Lower leg skin (tissue), 3 donors: Measurements from ENCODE around the gene HMG20A.

Experiments used
- POLR2A ChIP-seq, 2 donors: fragments of 450-650 bp; IDR thresholded peaks; one replicate each; pipeline ENCODE4 v1.6.1; 2016 to 2017; ENCODE audit warnings: antibody characterized with exemption in 2 of 2, mild to moderate bottlenecking in 1 of 2, moderate library complexity in 1 of 2
- TF ChIP-seq, protein P1 (sequence below), 3 donors: fragments of 450-650 bp; IDR thresholded peaks; one replicate each; pipeline ENCODE4 v1.5.1; 2016; ENCODE audit warnings: antibody characterized with exemption in 3 of 3, mild to moderate bottlenecking in 3 of 3, moderate library complexity in 2 of 3

- TF ChIP-seq POLR2A (IDR thresholded peaks at IDR 0.05) = peak in 1 of 2 donors; percentile 34
- TF ChIP-seq, protein P1, sequence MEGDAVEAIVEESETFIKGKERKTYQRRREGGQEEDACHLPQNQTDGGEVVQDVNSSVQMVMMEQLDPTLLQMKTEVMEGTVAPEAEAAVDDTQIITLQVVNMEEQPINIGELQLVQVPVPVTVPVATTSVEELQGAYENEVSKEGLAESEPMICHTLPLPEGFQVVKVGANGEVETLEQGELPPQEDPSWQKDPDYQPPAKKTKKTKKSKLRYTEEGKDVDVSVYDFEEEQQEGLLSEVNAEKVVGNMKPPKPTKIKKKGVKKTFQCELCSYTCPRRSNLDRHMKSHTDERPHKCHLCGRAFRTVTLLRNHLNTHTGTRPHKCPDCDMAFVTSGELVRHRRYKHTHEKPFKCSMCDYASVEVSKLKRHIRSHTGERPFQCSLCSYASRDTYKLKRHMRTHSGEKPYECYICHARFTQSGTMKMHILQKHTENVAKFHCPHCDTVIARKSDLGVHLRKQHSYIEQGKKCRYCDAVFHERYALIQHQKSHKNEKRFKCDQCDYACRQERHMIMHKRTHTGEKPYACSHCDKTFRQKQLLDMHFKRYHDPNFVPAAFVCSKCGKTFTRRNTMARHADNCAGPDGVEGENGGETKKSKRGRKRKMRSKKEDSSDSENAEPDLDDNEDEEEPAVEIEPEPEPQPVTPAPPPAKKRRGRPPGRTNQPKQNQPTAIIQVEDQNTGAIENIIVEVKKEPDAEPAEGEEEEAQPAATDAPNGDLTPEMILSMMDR (IDR thresholded peaks at IDR 0.05) = no peak
Observed at GRCh38 chr15:77419836-77420609, 665 bp upstream of the HMG20A start, which contains the start of gene PEAK1.
